Activated T-cell treated with anti-CD3 and anti-CD28 coated beads, Interleukin-2, amount 50 U/mL, for 48 hours (primary cell): Measurements from ENCODE around the gene EMCN.
"Not testable (repeated sequence)": the region's sequence is repeated elsewhere in the genome, so short reads cannot be mapped to it uniquely, and the experiment has no call there.

ENCODE experiments used
- DNase-seq, 2 experiments: peaks; one replicate each; pipeline ENCODE4 v3.0.0-alpha.2; 2020

The EMCN gene

GRCh38 chr4:100369871-100370270, 148.0 kb downstream of the EMCN start:
- no peak for DNase-seq

GRCh38 chr4:100367451-100367850, 150.4 kb downstream of the EMCN start:
- no peak for DNase-seq

GRCh38 chr4:100366213-100366612, 151.6 kb downstream of the EMCN start:
- DNase-seq: no peak

- DNase-seq: no peak
These were observed 155.5 kb downstream of the EMCN start for GRCh38 chr4:100362366-100362765.

- DNase-seq: no peak
These were observed 156.5 kb downstream of the EMCN start for GRCh38 chr4:100361336-100361735.

- no peak for DNase-seq
These were observed 157.6 kb downstream of the EMCN start for GRCh38 chr4:100360211-100360610.

- DNase-seq: no peak
These were observed 158.4 kb downstream of the EMCN start for GRCh38 chr4:100359441-100359840.

- no peak for DNase-seq
These were observed 160.3 kb downstream of the EMCN start for GRCh38 chr4:100357542-100357941.

GRCh38 chr4:100356172-100356571, 161.7 kb downstream of the EMCN start:
- DNase-seq: no peak

GRCh38 chr4:100352352-100352751, 165.5 kb downstream of the EMCN start:
- not testable (repeated sequence) for DNase-seq

- no peak for DNase-seq
These were observed 169.3 kb downstream of the EMCN start for GRCh38 chr4:100348473-100348872.

- no peak for DNase-seq
These were observed 170.6 kb downstream of the EMCN start for GRCh38 chr4:100347241-100347640.

- no peak for DNase-seq
These were observed 172.2 kb downstream of the EMCN start for GRCh38 chr4:100345585-100345984.
